GM21526 (cell line): ENCODE data around the gene INPP4A.
"Not testable (repeated sequence)": the region's sequence is repeated elsewhere in the genome, so short reads cannot be mapped to it uniquely, and the experiment has no call there.

ENCODE experiments used
- ATAC-seq: cut with Tn5 transposase; IDR thresholded peaks from one replicate; pipeline ENCODE4 v1.9.1; 2021; ENCODE audit warnings: moderate library complexity; ENCODE audit not compliant: unreplicated experiment, low FRiP score

The INPP4A gene

GRCh38 chr2:98435670-98436069 lies 9.0 kb upstream of the INPP4A start:
- not testable (repeated sequence) for ATAC-seq

GRCh38 chr2:98436734-98437133 lies 7.9 kb upstream of the INPP4A start:
- ATAC-seq, result no peak

GRCh38 chr2:98438190-98439133 lies 6.2 kb upstream of the INPP4A start:
- peak; percentile 85 for ATAC-seq

- no peak for ATAC-seq
Observed at GRCh38 chr2:98441706-98442450, 2.8 kb upstream of the INPP4A start.

GRCh38 chr2:98442488-98442887 lies 2.2 kb upstream of the INPP4A start:
- ATAC-seq, result no peak

- no peak for ATAC-seq
Observed at GRCh38 chr2:98445177-98445682, 572 bp downstream of the INPP4A start.

- no peak for ATAC-seq
Observed at GRCh38 chr2:98445683-98446581, 1.3 kb downstream of the INPP4A start.

- ATAC-seq, result no peak
Observed at GRCh38 chr2:98446850-98447249, 2.2 kb downstream of the INPP4A start.

GRCh38 chr2:98448441-98449145 lies 3.9 kb downstream of the INPP4A start:
- no peak for ATAC-seq

- no peak for ATAC-seq
Observed at GRCh38 chr2:98452396-98453027, 7.9 kb downstream of the INPP4A start.

- ATAC-seq, result no peak
Observed at GRCh38 chr2:98453083-98453482, 8.4 kb downstream of the INPP4A start.

GRCh38 chr2:98453531-98453930 lies 8.9 kb downstream of the INPP4A start:
- ATAC-seq, result no peak

GRCh38 chr2:98454073-98454472 lies 9.4 kb downstream of the INPP4A start:
- ATAC-seq, result no peak

- ATAC-seq, result no peak
Observed at GRCh38 chr2:98454500-98455235, 10.0 kb downstream of the INPP4A start.

- ATAC-seq, result peak; percentile 42
Observed at GRCh38 chr2:98455494-98455976, 10.9 kb downstream of the INPP4A start.

- ATAC-seq, result no peak
Observed at GRCh38 chr2:98457045-98457696, 12.5 kb downstream of the INPP4A start.

- no peak for ATAC-seq
Observed at GRCh38 chr2:98458207-98458606, 13.5 kb downstream of the INPP4A start.
